ENCODE measurements around the gene MAPK8IP3.

MAPK8IP3 gene

GRCh38 chr16:1705688-1706385 is at the start of gene MAPK8IP3:
TSS of gene MAPK8IP3 (plus strand) at chr16:1706195. CDS start at chr16:1706340, 145 bp downstream.
- DNase-seq, result peak; percentile 99

- DNase-seq, result no peak
Measured at GRCh38 chr16:1656808-1657617, 49.0 kb upstream of the MAPK8IP3 start.

GRCh38 chr16:1657841-1658240 is 48.2 kb upstream of the MAPK8IP3 start:
- DNase-seq, result no peak

- no peak for DNase-seq
Measured at GRCh38 chr16:1659031-1659430, 47.0 kb upstream of the MAPK8IP3 start.

- no peak for DNase-seq
Measured at GRCh38 chr16:1661826-1662225, 44.2 kb upstream of the MAPK8IP3 start.

GRCh38 chr16:1662543-1662942 is 43.5 kb upstream of the MAPK8IP3 start:
- no peak for DNase-seq

GRCh38 chr16:1665829-1666228 is 40.2 kb upstream of the MAPK8IP3 start:
- no peak for DNase-seq

- no peak for DNase-seq
Measured at GRCh38 chr16:1666316-1666715, 39.7 kb upstream of the MAPK8IP3 start.

GRCh38 chr16:1667271-1667670 is 38.7 kb upstream of the MAPK8IP3 start:
- no peak for DNase-seq

GRCh38 chr16:1667916-1668315 is 38.1 kb upstream of the MAPK8IP3 start:
- no peak for DNase-seq

- DNase-seq, result no peak
Measured at GRCh38 chr16:1668612-1669319, 37.2 kb upstream of the MAPK8IP3 start.

GRCh38 chr16:1669698-1670097 is 36.3 kb upstream of the MAPK8IP3 start:
- no peak for DNase-seq

GRCh38 chr16:1670371-1670770 is 35.6 kb upstream of the MAPK8IP3 start:
- DNase-seq, result no peak

GRCh38 chr16:1670866-1671265 is 35.1 kb upstream of the MAPK8IP3 start:
- DNase-seq, result no peak

GRCh38 chr16:1673424-1674151 is 32.4 kb upstream of the MAPK8IP3 start:
- DNase-seq, result no peak

- DNase-seq, result no peak
Measured at GRCh38 chr16:1674306-1674705, 31.7 kb upstream of the MAPK8IP3 start.

- no peak for DNase-seq
Measured at GRCh38 chr16:1674751-1675664, 31.0 kb upstream of the MAPK8IP3 start.

- no peak for DNase-seq
Measured at GRCh38 chr16:1676661-1677060, 29.3 kb upstream of the MAPK8IP3 start.

- no peak for DNase-seq
Measured at GRCh38 chr16:1677339-1677738, 28.7 kb upstream of the MAPK8IP3 start.

GRCh38 chr16:1677942-1678499 is 28.0 kb upstream of the MAPK8IP3 start, which contains the start of gene JPT2:
TSS of gene JPT2 (plus strand) at chr16:1678279. CDS start at chr16:1678313, 34 bp downstream.
- DNase-seq, result peak; percentile 98

GRCh38 chr16:1678500-1679098 is 27.4 kb upstream of the MAPK8IP3 start:
- DNase-seq, result peak; percentile 58 to 65

All from activated T-cell treated with anti-CD3 and anti-CD28 coated beads, Interleukin-2, amount 50 U/mL, for 48 hours (primary cell).